Transverse colon (tissue), 3 donors: ENCODE data around the gene SNX5.

Source experiments
- POLR2A ChIP-seq: fragments of 450-650 bp; IDR thresholded peaks from one replicate; pipeline ENCODE4 v1.6.1; 2016; ENCODE audit warnings: antibody characterized with exemption, mild to moderate bottlenecking, moderate library complexity
- TF ChIP-seq, protein P1 (sequence below), 5 experiments: fragments of 200-600 bp in 3 of 5; fragments of 450-650 bp in 2 of 5; sonication (generic) in 3 of 5; IDR thresholded peaks; 1 replicate in 2 of 5; 2 replicates in 3 of 5; pipeline ENCODE4 v1.5.1; 2016 to 2017; ENCODE audit warnings: antibody characterized with exemption in 5 of 5, inconsistent platforms in 3 of 5, mild to moderate bottlenecking in 2 of 5, moderate library complexity in 1 of 5

DNA sequence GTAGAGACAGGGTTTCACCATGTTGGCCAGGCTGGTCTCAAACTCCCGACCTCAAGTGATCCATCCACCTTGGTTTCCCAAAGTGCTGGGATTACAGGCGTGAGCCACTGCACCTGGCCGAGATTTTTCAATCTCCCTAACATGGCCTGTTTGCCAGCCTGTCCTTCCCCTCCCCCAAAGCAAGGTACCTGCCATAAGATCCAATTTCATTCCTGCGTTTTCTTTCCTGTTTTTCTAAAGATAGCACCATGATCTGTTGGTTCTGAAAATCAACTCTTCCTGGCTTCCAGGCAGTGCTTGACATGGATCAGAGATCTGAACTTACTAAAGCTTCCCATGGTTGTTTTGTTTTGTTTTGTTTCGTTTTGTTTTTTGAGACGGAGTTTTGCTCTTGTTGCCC lies 7.7 kb upstream of the SNX5 start:
- TF ChIP-seq, protein P1, sequence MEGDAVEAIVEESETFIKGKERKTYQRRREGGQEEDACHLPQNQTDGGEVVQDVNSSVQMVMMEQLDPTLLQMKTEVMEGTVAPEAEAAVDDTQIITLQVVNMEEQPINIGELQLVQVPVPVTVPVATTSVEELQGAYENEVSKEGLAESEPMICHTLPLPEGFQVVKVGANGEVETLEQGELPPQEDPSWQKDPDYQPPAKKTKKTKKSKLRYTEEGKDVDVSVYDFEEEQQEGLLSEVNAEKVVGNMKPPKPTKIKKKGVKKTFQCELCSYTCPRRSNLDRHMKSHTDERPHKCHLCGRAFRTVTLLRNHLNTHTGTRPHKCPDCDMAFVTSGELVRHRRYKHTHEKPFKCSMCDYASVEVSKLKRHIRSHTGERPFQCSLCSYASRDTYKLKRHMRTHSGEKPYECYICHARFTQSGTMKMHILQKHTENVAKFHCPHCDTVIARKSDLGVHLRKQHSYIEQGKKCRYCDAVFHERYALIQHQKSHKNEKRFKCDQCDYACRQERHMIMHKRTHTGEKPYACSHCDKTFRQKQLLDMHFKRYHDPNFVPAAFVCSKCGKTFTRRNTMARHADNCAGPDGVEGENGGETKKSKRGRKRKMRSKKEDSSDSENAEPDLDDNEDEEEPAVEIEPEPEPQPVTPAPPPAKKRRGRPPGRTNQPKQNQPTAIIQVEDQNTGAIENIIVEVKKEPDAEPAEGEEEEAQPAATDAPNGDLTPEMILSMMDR (IDR thresholded peaks at IDR 0.05) = no peak
- TF ChIP-seq POLR2A = no peak
